ENCODE measurements around the gene CABLES2. TPM values are rescaled to one million over a fixed set of nuclear protein-coding genes. Genes with fewer than 3 reads are reported as not detected.

Gene CABLES2
- total and polyA plus RNA-seq, 9 donors, result 2.7 to 7.0 (median 4.7) TPM

DNA sequence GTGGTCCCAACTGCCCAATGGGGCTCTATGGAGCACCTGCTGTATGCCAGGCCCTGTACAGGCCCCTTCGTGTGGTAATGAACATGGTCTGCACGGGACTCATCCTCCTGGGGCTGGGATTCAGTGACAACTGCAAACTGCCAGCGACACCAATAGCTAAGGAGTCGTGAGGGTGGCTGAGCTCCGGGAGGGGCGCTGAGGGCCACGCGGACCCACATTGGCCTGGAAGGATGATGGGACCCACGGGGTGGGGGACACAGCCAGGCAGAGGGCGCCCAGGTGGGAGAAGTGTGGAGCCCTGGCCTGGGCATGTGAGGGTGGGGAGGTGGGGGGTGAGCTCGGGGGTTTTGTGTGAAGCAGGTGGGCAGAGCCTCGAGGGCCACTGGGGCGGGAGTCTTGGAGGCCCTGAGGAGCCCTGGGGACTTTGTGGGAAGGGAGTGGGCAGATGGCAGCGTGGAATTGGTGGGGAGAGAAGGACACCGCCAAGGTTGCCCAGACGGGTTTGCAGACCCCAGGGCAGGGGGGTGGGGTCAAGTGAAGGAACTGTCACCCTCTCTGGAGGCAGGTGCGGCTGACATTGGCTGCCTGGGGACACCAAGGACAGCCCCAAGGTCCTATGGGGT is 46.2 kb upstream of the CABLES2 start:
- Histone ChIP-seq H3K9me3 (no peaks in the 10 kb centered on the region), H3K4me1 (ENCODE audit: insufficient read depth) (no peaks in the 10 kb centered on the region), H3K36me3 (no peaks in the 10 kb centered on the region), H3K27ac (no peak overlapping the region), H3K27me3 (no peaks in the 10 kb centered on the region), H3K4me3 (no peak overlapping the region)
- WGBS, 3 donors, result 83 to 86% (median 85%) methylated on average over 15 to 17 of the region's 17 CpGs
- no peak for TF ChIP-seq POLR2A (IDR thresholded peaks at IDR 0.05)
- TF ChIP-seq, protein P1, sequence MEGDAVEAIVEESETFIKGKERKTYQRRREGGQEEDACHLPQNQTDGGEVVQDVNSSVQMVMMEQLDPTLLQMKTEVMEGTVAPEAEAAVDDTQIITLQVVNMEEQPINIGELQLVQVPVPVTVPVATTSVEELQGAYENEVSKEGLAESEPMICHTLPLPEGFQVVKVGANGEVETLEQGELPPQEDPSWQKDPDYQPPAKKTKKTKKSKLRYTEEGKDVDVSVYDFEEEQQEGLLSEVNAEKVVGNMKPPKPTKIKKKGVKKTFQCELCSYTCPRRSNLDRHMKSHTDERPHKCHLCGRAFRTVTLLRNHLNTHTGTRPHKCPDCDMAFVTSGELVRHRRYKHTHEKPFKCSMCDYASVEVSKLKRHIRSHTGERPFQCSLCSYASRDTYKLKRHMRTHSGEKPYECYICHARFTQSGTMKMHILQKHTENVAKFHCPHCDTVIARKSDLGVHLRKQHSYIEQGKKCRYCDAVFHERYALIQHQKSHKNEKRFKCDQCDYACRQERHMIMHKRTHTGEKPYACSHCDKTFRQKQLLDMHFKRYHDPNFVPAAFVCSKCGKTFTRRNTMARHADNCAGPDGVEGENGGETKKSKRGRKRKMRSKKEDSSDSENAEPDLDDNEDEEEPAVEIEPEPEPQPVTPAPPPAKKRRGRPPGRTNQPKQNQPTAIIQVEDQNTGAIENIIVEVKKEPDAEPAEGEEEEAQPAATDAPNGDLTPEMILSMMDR (IDR thresholded peaks at IDR 0.05), result no peak
- TF ChIP-seq EP300 (IDR thresholded peaks at IDR 0.05), result no peak
- DNase-seq, result no peak
- intact Hi-C loops (cut with DNase I), result no loop called here

DNA sequence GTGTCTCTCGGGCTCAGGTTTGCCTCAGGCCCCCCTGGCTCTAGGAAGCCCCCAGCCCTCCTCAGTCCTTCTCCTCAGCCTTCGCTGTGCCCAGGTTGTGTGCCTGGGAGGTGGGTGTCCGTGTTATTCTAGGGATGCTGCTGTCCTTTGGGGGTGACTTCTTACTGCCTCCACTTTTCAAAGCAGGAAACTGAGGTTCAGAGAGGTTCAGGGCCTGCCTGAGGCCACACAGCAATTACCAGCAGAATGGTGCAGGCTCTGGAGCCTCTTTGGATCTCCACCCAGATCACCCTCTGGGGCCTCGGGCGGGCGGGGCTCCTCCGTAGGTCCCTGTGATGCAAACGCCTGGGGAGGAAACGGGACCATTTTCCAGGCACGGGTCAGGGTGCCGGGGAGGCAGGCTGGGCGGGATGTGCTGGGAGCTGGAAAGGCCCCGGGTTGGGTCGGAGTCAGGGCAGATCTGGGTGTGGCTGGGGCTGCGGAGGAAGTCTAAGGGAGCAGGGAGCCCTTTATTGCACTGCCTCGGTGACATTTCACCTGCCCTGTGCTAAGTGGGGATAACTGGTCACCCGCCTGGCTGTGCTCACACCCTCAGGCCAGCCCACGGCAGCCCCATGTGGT is 45.5 kb upstream of the CABLES2 start:
- no peaks in the 10 kb centered on the region for H3K36me3 ChIP-seq
- H3K9me3 ChIP-seq, result no peaks in the 10 kb centered on the region
- no peak for DNase-seq
- H3K4me1 ChIP-seq (ENCODE audit: insufficient read depth), result no peaks in the 10 kb centered on the region
- intact Hi-C loops (cut with DNase I), result no loop called here
- no peak overlapping the region for H3K27ac ChIP-seq
- TF ChIP-seq POLR2A (IDR thresholded peaks at IDR 0.05) (no peak), EP300 (IDR thresholded peaks at IDR 0.05) (no peak)
- TF ChIP-seq, protein P1 (IDR thresholded peaks at IDR 0.05), result no peak
- no peaks in the 10 kb centered on the region for H3K27me3 ChIP-seq
- no peak overlapping the region for H3K4me3 ChIP-seq
- WGBS, 3 donors, result 63 to 80% (median 74%) methylated on average over 15 to 18 of the region's 18 CpGs

DNA sequence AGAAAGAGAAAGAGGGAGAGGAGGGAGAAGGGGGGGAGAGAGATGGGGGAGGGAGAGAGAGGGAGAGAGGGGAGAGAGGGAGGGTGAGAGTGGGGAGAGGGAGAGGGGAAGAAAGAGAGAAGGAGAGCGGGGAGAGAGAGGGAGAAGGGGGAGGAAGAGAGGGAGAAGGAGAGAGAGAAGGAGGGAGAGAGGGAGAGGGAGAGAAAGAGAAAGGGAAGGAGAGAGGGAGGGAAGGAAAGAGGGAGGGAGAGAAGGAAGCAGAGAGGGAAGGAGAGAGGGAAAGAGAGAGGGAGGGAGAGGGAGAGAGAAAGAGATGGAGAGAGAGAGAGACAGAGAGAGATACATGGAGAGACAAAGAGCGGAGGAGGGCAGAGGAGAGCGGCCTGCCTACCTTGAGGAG is 44.9 kb upstream of the CABLES2 start:
- intact Hi-C loops (cut with DNase I), result no loop called here

DNA sequence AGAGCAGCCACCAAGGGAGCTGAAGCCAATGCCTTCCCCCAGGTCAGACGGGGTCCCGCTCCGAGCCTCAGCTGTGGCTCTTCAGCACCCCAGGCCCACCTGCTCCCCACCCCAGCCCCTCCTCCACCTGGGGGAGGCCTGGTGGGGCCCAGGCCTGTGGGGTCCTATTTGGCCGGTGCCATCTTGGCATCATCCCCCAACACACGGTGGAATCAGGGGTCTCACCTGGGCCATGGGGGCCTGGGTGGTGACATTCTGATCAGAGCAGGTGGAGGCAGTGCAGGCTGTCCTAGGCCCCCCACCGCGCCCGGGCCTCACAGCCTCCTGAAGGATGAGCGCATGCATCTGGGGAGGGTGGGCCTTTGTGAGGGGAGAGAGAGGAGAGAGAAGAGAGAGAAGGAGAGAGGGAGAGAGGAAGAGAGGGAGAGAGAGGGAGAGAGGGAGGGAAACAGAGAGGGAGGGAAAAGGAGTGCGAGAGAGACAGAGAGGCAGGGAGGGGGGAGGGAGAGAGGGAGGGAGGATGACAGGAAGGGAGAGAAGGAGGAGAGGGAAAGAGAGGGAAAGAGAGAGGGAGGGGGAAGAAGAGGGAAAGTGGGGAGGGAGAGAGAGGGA is 44.2 kb upstream of the CABLES2 start:
- intact Hi-C loops (cut with DNase I), result no loop called here
- H3K27me3 ChIP-seq, result no peaks in the 10 kb centered on the region
- no peak overlapping the region for H3K27ac ChIP-seq
- WGBS, 3 donors, result 64 to 74% (median 71%) methylated on average over 9 to 10 of the region's 10 CpGs
- no peaks in the 10 kb centered on the region for H3K4me1 ChIP-seq (ENCODE audit: insufficient read depth)
- no peak overlapping the region for H3K4me3 ChIP-seq
- no peaks in the 10 kb centered on the region for H3K36me3 ChIP-seq
- DNase-seq, result no peak
- H3K9me3 ChIP-seq, result no peaks in the 10 kb centered on the region
- TF ChIP-seq, protein P1 (IDR thresholded peaks at IDR 0.05), result no peak
- TF ChIP-seq POLR2A (IDR thresholded peaks at IDR 0.05) (no peak), EP300 (IDR thresholded peaks at IDR 0.05) (no peak)

More for the DNA sequence above, 44.9 kb upstream of the CABLES2 start:
- Histone ChIP-seq H3K9me3 (no peaks in the 10 kb centered on the region), H3K36me3 (no peaks in the 10 kb centered on the region), H3K4me3 (no peak overlapping the region), H3K27me3 (no peaks in the 10 kb centered on the region), H3K4me1 (ENCODE audit: insufficient read depth) (no peaks in the 10 kb centered on the region), H3K27ac (no peak overlapping the region)
- TF ChIP-seq, protein P1 (IDR thresholded peaks at IDR 0.05), result no peak
- TF ChIP-seq EP300 (IDR thresholded peaks at IDR 0.05), result no peak
- TF ChIP-seq POLR2A (IDR thresholded peaks at IDR 0.05), result no peak
- DNase-seq, result no peak
- 84 to 92% (median 91%) methylated on average over 3 of the region's 3 CpGs for WGBS, 3 donors
